ENCODE results near the gene CCBE1. TPM values are rescaled to one million over a fixed set of nuclear protein-coding genes. Genes with fewer than 3 reads are reported as not detected.

Gene CCBE1
- total and polyA plus RNA-seq, 9 of the 15 experiments (the other 6 are each of a cell fraction or from before 2014, with no cell fraction given): 0.20 TPM; not detected in 8

DNA sequence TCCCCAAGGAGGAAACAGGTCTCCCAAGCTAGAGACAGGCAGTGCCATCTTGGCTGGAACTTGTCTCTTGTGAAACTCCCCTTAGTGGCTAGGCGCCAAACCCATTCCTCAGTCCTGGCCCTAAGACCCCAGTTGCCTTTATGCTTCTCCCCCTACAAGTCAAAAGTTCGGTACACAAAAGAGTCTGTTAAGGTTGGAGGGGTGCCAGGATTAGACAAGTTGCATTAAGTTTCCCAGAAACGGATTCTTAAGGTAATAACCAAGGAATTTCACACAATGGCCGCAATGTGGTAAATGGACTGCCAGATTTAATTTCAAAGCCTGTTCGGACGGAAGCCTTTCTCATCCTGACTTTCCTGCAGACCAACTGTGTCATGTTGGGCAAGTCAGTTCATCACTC is 80.7 kb downstream of the CCBE1 start:
- no peaks in the 10 kb centered on the region for H4K20me1 ChIP-seq (replicated peaks; ENCODE audit: control insufficient read depth, insufficient read depth, low read length)
- H3K9me1 ChIP-seq (ENCODE audit: control insufficient read depth, insufficient read depth, low read length): no peaks in the 10 kb centered on the region
- WGBS (ENCODE audit: insufficient coverage, low coverage, missing lambda C conversion rate): 0% methylated on average over 4 of the region's 6 CpGs
- H2AFZ ChIP-seq (ENCODE audit: low read depth, low read length): no peak overlapping the region
- no peak overlapping the region for H3K9ac ChIP-seq (ENCODE audit: insufficient read depth in 1 of 2, low read depth in 2 of 2, low read length in 2 of 2)
- BruUV-seq (replicated peaks): no TSS peak
- no peaks in the 10 kb centered on the region for H3K4me1 ChIP-seq (replicated peaks in 1 of 2; ENCODE audit: control insufficient read depth in 2 of 2, insufficient read depth in 2 of 2, low read length in 2 of 2)
- FAIRE-seq (no peak), ATAC-seq (no peak), DNase-seq (ENCODE audit: extremely low read depth in 1 of 4, low spot score in 3 of 4) (no peak)
- H3K4me2 ChIP-seq (ENCODE audit: insufficient read depth, low read length): no peak overlapping the region
- H3K36me3 ChIP-seq (ENCODE audit: control insufficient read depth, insufficient read depth, low read length): no peaks in the 10 kb centered on the region
- intact Hi-C loops (cut with micrococcal nuclease) (no loop called here), in situ Hi-C loops (cut with MboI) (no loop called here)
- no peak overlapping the region for H3K27ac ChIP-seq (ENCODE audit: extremely low read depth, low read depth, low read length)
- H3K79me2 ChIP-seq (ENCODE audit: control insufficient read depth, insufficient read depth, low read length): no peaks in the 10 kb centered on the region
- no peak overlapping the region for H3K4me3 ChIP-seq
- CTCF ChIA-PET (ENCODE audit: low intra/inter-chr PET ratio): no interaction called here
- no peaks in the 10 kb centered on the region for H3K9me3 ChIP-seq (replicated peaks; ENCODE audit: control insufficient read depth, insufficient read depth, low read depth, low read length)
- POLR2A ChIA-PET: no interaction called here
- H3K27me3 ChIP-seq (ENCODE audit: control insufficient read depth in 2 of 2, insufficient read depth in 2 of 2, low read length in 2 of 2): no peaks in the 10 kb centered on the region
- no peak for TF ChIP-seq HSF4 (CRISPR knock-in tag; IDR thresholded peaks at IDR 0.05; ENCODE audit: borderline replicate concordance)
- TF ChIP-seq EP400 (IDR thresholded peaks at IDR 0.05): no peak
- TF ChIP-seq POLR2G (IDR thresholded peaks at IDR 0.05; ENCODE audit: low read depth, low read length): no peak
- TF ChIP-seq GTF2A2 (tag; IDR thresholded peaks at IDR 0.05): no peak
- TF ChIP-seq NR3C1 (CRISPR knock-in tag; IDR thresholded peaks at IDR 0.05): no peak
- no peak for TF ChIP-seq STAT5B (CRISPR knock-in tag; IDR thresholded peaks at IDR 0.05)
- TF ChIP-seq CBX3 (IDR thresholded peaks at IDR 0.05; ENCODE audit: borderline replicate concordance in 1 of 2, low read length in 2 of 2): no peak
- no peak for TF ChIP-seq SMARCC2 (IDR thresholded peaks at IDR 0.05; ENCODE audit: low read depth)
- TF ChIP-seq RFX5 (IDR thresholded peaks at IDR 0.05; ENCODE audit: low read depth, low read length): no peak
- TF ChIP-seq ZNF354B (CRISPR knock-in tag; IDR thresholded peaks at IDR 0.05): no peak
- no peak for TF ChIP-seq NFYB (IDR thresholded peaks at IDR 0.05; ENCODE audit: extremely low read depth, insufficient read length)
- no peak for TF ChIP-seq NONO (IDR thresholded peaks at IDR 0.05; ENCODE audit: low read depth in 2 of 2, low read length in 1 of 2)
- no peak for TF ChIP-seq NR1H2 (CRISPR knock-in tag; IDR thresholded peaks at IDR 0.05)
- no peak for TF ChIP-seq HLTF (IDR thresholded peaks at IDR 0.05)
- TF ChIP-seq POU5F1 (IDR thresholded peaks at IDR 0.05; ENCODE audit: borderline replicate concordance, low read depth, low read length, partially characterized antibody): no peak
- TF ChIP-seq TBL1XR1 (IDR thresholded peaks at IDR 0.05; ENCODE audit: low read length in 2 of 2): no peak
